WTC11 (cell line): ENCODE data around the gene SPIB.
A peak's percentile ranks its signal among the peaks of the same experiment; 100 is the strongest.

Experiments used
- CBFB ChIP-seq: sonication (generic); formaldehyde crosslinking; IDR thresholded peaks from 2 replicates; pipeline ENCODE4 v1.8.1; 2022; ENCODE audit warnings: mild to moderate bottlenecking, low read depth, missing genetic modification reagents
- CREB1 ChIP-seq: sonication (generic); formaldehyde crosslinking; IDR thresholded peaks from 2 replicates; pipeline ENCODE4 v1.8.0; 2023; ENCODE audit warnings: mild to moderate bottlenecking, missing genetic modification reagents
- CTCF ChIP-seq: fragments of 200-600 bp; IDR thresholded peaks from 2 replicates; pipeline ENCODE4 v1.8.0; 2022; ENCODE audit warnings: antibody characterized with exemption
- E2F4 ChIP-seq: sonication (generic); formaldehyde crosslinking; IDR thresholded peaks from 2 replicates; pipeline ENCODE4 v1.8.1; 2022; ENCODE audit warnings: low read depth, mild to moderate bottlenecking, moderate library complexity, missing genetic modification reagents, borderline replicate concordance
- ESRRA ChIP-seq: sonication (generic); formaldehyde crosslinking; IDR thresholded peaks from 2 replicates; pipeline ENCODE4 v1.8.1; 2022; ENCODE audit warnings: mild to moderate bottlenecking, missing genetic modification reagents, borderline replicate concordance
- JUN ChIP-seq: sonication (generic); formaldehyde crosslinking; IDR thresholded peaks from 2 replicates; pipeline ENCODE4 v1.8.0; 2023; ENCODE audit warnings: mild to moderate bottlenecking, missing genetic modification reagents
- KAT7 ChIP-seq: sonication (generic); formaldehyde crosslinking; IDR thresholded peaks from 2 replicates; pipeline ENCODE4 v1.8.1; 2023; ENCODE audit warnings: missing genetic modification reagents, mild to moderate bottlenecking, borderline replicate concordance
- NFATC4 ChIP-seq: fragments of 250-450 bp; sonication (Bioruptor Pico); IDR thresholded peaks from 2 replicates; pipeline ENCODE4 v1.9.0; 2021; ENCODE audit warnings: mild to moderate bottlenecking
- NFYB ChIP-seq: sonication (generic); formaldehyde crosslinking; conservative IDR thresholded peaks from 2 replicates; pipeline ENCODE4 v1.8.0; 2022; ENCODE audit warnings: low read depth, missing genetic modification reagents
- PRDM15 ChIP-seq: sonication (generic); formaldehyde crosslinking; IDR thresholded peaks from 2 replicates; pipeline ENCODE4 v1.8.0; 2022; ENCODE audit warnings: missing genetic modification reagents
- TF ChIP-seq, protein P1 (sequence below): sonication (generic); formaldehyde crosslinking; IDR thresholded peaks from 2 replicates; pipeline ENCODE4 v1.8.0; 2022; ENCODE audit warnings: mild to moderate bottlenecking, missing genetic modification reagents

- TF ChIP-seq E2F4 (CRISPR knock-in tag) (no peak), CTCF (no peak), CBFB (CRISPR knock-in tag) (no peak), NFATC4 (CRISPR knock-in tag) (no peak), KAT7 (CRISPR knock-in tag) (no peak), ESRRA (CRISPR knock-in tag) (0 out of 2 replicates have a peak, but pooled peaks have one; percentile 57), JUN (CRISPR knock-in tag) (no peak), CREB1 (CRISPR knock-in tag) (no peak), PRDM15 (CRISPR knock-in tag) (no peak), NFYB (CRISPR knock-in tag) (no peak)
- TF ChIP-seq, protein P1, sequence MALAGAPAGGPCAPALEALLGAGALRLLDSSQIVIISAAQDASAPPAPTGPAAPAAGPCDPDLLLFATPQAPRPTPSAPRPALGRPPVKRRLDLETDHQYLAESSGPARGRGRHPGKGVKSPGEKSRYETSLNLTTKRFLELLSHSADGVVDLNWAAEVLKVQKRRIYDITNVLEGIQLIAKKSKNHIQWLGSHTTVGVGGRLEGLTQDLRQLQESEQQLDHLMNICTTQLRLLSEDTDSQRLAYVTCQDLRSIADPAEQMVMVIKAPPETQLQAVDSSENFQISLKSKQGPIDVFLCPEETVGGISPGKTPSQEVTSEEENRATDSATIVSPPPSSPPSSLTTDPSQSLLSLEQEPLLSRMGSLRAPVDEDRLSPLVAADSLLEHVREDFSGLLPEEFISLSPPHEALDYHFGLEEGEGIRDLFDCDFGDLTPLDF (CRISPR knock-in tag): no peak
Measured at GRCh38 chr19:50416034-50416977, 2.4 kb upstream of the SPIB start.
